DND-41 (cell line): ENCODE results near the gene HDAC4.

Experiments
- ATAC-seq: fragments of 200-7000 bp; cut with Tn5 transposase; 3 replicates; pipeline ENCODE4 v1.9.1; 2021; ENCODE audit warnings: low read depth; ENCODE audit not compliant: insufficient read depth
- DNase-seq: peaks from one replicate; pipeline ENCODE4 v3.0.0-alpha.2; 2020
- H2AFZ ChIP-seq: 2 replicates; pipeline ENCODE4 v1.6.0; 2012; ENCODE audit warnings: low read depth, low read length
- H3K27ac ChIP-seq: 2 replicates; pipeline ENCODE4 v1.5.1; 2012; ENCODE audit warnings: low read length, inconsistent platforms
- H3K27me3 ChIP-seq: fragments of 200-600 bp; sonication (generic); 2 replicates; pipeline ENCODE4 v1.6.0; 2012; ENCODE audit warnings: low read length, mild to moderate bottlenecking, inconsistent platforms; ENCODE audit not compliant: insufficient read depth, poor library complexity
- H3K36me3 ChIP-seq: 2 replicates; pipeline ENCODE4 v1.5.1; 2012; ENCODE audit warnings: low read length, inconsistent platforms; ENCODE audit not compliant: insufficient read depth
- H3K4me1 ChIP-seq: 2 replicates; pipeline ENCODE4 v1.5.1; 2012; ENCODE audit warnings: mild to moderate bottlenecking, low read length; ENCODE audit not compliant: insufficient read depth
- H3K4me2 ChIP-seq: 2 replicates; pipeline ENCODE4 v1.6.0; 2012; ENCODE audit warnings: mild to moderate bottlenecking, moderate library complexity, low read length, inconsistent platforms; ENCODE audit not compliant: insufficient read depth
- H3K4me3 ChIP-seq, 2 experiments: fragments of 200-600 bp in 1 of 2; shearing (Covaris generic) in 1 of 2; 2 replicates each; pipeline ENCODE4 v1.5.1; 2012 to 2016; ENCODE audit warnings: inconsistent platforms in 2 of 2, low read length in 2 of 2, mild to moderate bottlenecking in 2 of 2, low read depth in 1 of 2, moderate library complexity in 1 of 2
- H3K79me2 ChIP-seq: 2 replicates; pipeline ENCODE4 v1.6.0; 2012; ENCODE audit warnings: low read length, inconsistent platforms; ENCODE audit not compliant: insufficient read depth
- H3K9ac ChIP-seq: 2 replicates; pipeline ENCODE4 v1.6.0; 2012; ENCODE audit warnings: low read depth, mild to moderate bottlenecking, inconsistent platforms, low read length, moderate library complexity
- H3K9me3 ChIP-seq: 2 replicates; pipeline ENCODE4 v1.5.1; 2012; ENCODE audit warnings: low read length, moderate library complexity, mild to moderate bottlenecking, inconsistent platforms; ENCODE audit not compliant: insufficient read depth, severe bottlenecking
- H4K20me1 ChIP-seq: 2 replicates; pipeline ENCODE4 v1.6.0; 2012; ENCODE audit warnings: low read length; ENCODE audit not compliant: insufficient read depth
- EZH2 ChIP-seq: IDR thresholded peaks from 3 replicates; pipeline ENCODE4 v1.6.1; 2012; ENCODE audit warnings: borderline replicate concordance, low read depth, mild to moderate bottlenecking, moderate library complexity, low read length, inconsistent platforms; ENCODE audit not compliant: severe bottlenecking
- TF ChIP-seq, protein P1 (sequence below): IDR thresholded peaks from 2 replicates; pipeline ENCODE4 v1.5.1; 2012; ENCODE audit warnings: borderline replicate concordance, low read length, moderate library complexity, mild to moderate bottlenecking; ENCODE audit not compliant: poor library complexity, severe bottlenecking; ENCODE audit errors: extremely low read depth

The HDAC4 gene

DNA sequence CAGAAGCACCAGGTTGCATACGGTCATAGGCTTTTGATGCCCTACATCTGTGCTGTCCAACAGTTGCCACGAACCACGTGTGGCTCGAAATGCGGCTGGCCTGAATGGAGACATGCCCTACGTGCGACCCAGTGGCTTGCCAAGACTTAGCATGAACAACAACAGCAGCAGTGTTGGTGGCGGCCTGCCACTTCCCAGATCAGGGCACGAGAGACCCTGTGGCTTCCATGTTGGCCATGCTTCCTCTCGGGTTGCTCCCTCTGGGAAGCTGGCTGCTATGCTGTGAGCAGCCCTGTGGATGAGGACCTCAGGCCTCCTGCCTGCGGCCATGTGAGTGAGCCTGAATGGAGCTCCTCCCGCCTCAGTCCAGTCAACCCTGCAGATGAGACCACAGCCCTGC lies 212.3 kb downstream of the HDAC4 start:
- no peak overlapping the region for H3K4me2 ChIP-seq

DNA sequence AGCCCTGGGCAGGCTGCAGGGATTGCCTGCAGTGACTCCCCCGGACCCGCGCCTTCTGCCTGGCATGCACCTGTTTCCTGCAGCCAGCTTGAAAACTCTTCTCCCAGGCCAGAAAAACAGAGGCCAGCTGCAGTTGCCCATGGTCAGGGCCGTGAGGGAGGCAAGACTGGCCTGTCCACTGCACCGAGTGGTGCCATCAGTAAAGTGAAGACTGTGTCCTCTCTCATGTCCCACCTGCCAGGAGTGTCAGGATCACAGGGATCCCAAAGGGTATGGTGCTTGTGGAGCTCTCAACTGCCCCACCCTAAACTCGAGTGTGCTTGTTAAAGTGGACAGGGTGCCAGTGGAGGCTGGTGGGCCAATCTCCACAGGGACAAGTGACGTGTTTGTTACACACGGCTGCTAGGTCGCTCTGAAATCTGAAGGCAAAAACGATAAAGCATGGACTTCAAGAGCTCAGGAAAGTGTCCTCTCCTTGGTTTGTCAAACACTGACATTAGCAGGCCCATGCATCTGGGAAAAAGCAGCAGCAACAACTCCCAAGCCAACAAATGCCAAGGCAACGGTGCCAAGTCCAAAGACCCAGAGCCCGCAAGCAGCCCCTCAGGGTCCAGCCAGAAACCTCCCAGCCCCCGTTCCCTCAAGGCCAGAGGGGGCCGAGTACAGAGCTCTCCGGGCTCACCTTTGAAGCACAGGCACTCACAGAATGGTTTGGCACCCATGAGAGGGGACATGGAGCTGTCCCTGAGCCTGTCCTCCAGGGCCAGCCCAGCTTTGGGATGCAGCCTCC lies 213.2 kb downstream of the HDAC4 start:
- Histone ChIP-seq H2AFZ (no peak overlapping the region), H3K79me2 (peaks cover 99% of the 10 kb centered on the region), H4K20me1 (peaks cover 87% of the 10 kb centered on the region), H3K4me2 (no peak overlapping the region), H3K36me3 (peaks cover 100% of the 10 kb centered on the region), H3K27ac (no peak overlapping the region), H3K27me3 (no peaks in the 10 kb centered on the region), H3K9ac (no peak overlapping the region), H3K9me3 (no peaks in the 10 kb centered on the region), H3K4me1 (no peaks in the 10 kb centered on the region), H3K4me3 (no peak overlapping the region)
- TF ChIP-seq EZH2 = no peak
- TF ChIP-seq, protein P1, sequence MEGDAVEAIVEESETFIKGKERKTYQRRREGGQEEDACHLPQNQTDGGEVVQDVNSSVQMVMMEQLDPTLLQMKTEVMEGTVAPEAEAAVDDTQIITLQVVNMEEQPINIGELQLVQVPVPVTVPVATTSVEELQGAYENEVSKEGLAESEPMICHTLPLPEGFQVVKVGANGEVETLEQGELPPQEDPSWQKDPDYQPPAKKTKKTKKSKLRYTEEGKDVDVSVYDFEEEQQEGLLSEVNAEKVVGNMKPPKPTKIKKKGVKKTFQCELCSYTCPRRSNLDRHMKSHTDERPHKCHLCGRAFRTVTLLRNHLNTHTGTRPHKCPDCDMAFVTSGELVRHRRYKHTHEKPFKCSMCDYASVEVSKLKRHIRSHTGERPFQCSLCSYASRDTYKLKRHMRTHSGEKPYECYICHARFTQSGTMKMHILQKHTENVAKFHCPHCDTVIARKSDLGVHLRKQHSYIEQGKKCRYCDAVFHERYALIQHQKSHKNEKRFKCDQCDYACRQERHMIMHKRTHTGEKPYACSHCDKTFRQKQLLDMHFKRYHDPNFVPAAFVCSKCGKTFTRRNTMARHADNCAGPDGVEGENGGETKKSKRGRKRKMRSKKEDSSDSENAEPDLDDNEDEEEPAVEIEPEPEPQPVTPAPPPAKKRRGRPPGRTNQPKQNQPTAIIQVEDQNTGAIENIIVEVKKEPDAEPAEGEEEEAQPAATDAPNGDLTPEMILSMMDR = no peak
- ATAC-seq = no peak
- DNase-seq = no peak

More for the DNA sequence above, 212.3 kb downstream of the HDAC4 start:
- Histone ChIP-seq H3K4me3 (no peak overlapping the region), H3K27me3 (no peaks in the 10 kb centered on the region), H4K20me1 (peaks cover 90% of the 10 kb centered on the region), H3K36me3 (peaks cover 100% of the 10 kb centered on the region), H3K9me3 (no peaks in the 10 kb centered on the region), H2AFZ (no peak overlapping the region), H3K9ac (no peak overlapping the region), H3K79me2 (peaks cover 99% of the 10 kb centered on the region), H3K4me1 (no peaks in the 10 kb centered on the region), H3K27ac (no peak overlapping the region)
- DNase-seq = no peak
- no peak for ATAC-seq
- TF ChIP-seq EZH2 = no peak

DNA sequence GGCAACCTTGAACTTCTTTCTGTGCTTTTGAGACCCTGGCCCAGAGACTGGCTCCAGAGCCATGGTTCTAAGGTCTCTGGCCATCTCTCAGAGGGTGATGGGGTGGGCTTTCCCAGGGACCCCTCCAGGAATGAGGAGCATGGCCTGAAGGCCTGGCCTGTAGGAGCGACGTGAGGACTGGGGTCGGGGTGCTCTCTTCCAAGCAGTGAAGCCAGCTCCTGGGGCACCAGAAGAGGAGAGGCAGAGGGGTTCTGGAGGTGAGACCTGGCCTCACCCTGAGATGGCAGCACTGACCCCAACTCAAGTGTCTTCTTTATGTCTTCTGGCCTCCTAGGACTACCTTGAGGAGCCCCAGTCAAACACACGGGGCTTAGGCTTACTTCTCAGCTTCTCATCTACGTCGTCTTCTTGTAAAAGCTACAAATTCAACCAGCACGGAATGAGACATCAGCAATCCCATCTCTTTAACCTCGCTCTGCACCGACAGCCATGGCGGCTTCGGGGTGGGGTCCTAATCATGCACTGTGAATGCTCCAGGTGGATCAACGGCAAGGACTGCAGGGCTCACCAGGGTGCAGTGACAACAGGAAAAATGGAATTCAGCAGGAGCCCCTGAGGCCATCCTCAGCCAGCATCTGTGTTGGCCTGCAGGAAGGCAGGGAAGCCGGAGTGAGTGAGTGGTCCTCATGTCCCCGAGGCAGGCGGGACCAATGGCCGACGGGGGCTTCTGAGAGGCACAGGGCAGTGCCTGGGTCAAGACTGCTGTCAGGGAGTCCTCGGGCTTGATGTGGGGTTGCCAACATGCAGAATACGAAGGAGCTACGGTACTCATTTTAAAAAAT lies 214.1 kb downstream of the HDAC4 start:
- H3K27ac ChIP-seq = no peak overlapping the region
- H3K4me2 ChIP-seq = no peak overlapping the region
- H4K20me1 ChIP-seq = peaks cover 87% of the 10 kb centered on the region
- H3K4me3 ChIP-seq = no peak overlapping the region
- no peaks in the 10 kb centered on the region for H3K27me3 ChIP-seq
- H2AFZ ChIP-seq = no peak overlapping the region
- TF ChIP-seq, protein P1 = no peak
- no peak for TF ChIP-seq EZH2
- no peaks in the 10 kb centered on the region for H3K9me3 ChIP-seq
- peaks cover 100% of the 10 kb centered on the region for H3K36me3 ChIP-seq
- no peak for ATAC-seq
- no peak for DNase-seq
- no peak overlapping the region for H3K9ac ChIP-seq
- no peaks in the 10 kb centered on the region for H3K4me1 ChIP-seq
- peaks cover 99% of the 10 kb centered on the region for H3K79me2 ChIP-seq
